DOHH2 (cell line): ENCODE results near the gene XRN2.

ENCODE experiments used
- EZH2phosphoT487 ChIP-seq: fragments of 200-600 bp; sonication (generic); IDR thresholded peaks from 2 replicates; pipeline ENCODE4 v1.6.1; 2017; ENCODE audit warnings: borderline replicate concordance, mild to moderate bottlenecking, antibody characterized with exemption, low read length, moderate library complexity, mixed read lengths
- TF ChIP-seq, protein P1 (sequence below): fragments of 200-600 bp; sonication (generic); IDR thresholded peaks from one replicate; pipeline ENCODE4 v1.5.1; 2014; ENCODE audit warnings: antibody characterized with exemption, mild to moderate bottlenecking, low read depth, low read length; ENCODE audit not compliant: poor library complexity, severe bottlenecking

DNA sequence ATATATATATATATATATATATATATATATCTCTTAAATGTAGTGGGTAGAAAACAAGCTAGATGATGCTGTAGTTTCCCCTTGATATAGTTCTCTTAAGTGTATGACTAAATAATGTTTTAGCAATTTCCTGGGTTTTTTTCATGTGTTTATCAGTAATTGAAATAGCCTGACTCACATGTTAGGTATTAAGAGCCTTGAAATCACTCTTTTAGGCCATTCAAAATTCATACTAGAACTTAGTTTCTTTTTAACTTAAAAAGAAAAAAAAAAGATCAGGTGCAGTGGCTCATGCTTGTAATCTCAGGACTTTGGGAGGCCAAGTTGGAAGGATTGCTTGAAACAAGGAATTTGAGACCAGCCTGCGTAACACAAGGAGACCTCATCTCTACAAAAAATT, 50.1 kb downstream of the XRN2 start:
- TF ChIP-seq, protein P1, sequence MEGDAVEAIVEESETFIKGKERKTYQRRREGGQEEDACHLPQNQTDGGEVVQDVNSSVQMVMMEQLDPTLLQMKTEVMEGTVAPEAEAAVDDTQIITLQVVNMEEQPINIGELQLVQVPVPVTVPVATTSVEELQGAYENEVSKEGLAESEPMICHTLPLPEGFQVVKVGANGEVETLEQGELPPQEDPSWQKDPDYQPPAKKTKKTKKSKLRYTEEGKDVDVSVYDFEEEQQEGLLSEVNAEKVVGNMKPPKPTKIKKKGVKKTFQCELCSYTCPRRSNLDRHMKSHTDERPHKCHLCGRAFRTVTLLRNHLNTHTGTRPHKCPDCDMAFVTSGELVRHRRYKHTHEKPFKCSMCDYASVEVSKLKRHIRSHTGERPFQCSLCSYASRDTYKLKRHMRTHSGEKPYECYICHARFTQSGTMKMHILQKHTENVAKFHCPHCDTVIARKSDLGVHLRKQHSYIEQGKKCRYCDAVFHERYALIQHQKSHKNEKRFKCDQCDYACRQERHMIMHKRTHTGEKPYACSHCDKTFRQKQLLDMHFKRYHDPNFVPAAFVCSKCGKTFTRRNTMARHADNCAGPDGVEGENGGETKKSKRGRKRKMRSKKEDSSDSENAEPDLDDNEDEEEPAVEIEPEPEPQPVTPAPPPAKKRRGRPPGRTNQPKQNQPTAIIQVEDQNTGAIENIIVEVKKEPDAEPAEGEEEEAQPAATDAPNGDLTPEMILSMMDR, result no peak
- no peak for TF ChIP-seq EZH2phosphoT487
